GM12801 (cell line): ENCODE data around the gene PSMA8.

Source experiments
- TF ChIP-seq, protein P1 (sequence below): IDR thresholded peaks from one replicate; pipeline ENCODE4 v1.5.1; 2011; ENCODE audit warnings: control low read depth; ENCODE audit not compliant: insufficient read length; ENCODE audit errors: extremely low read depth

Gene PSMA8

DNA sequence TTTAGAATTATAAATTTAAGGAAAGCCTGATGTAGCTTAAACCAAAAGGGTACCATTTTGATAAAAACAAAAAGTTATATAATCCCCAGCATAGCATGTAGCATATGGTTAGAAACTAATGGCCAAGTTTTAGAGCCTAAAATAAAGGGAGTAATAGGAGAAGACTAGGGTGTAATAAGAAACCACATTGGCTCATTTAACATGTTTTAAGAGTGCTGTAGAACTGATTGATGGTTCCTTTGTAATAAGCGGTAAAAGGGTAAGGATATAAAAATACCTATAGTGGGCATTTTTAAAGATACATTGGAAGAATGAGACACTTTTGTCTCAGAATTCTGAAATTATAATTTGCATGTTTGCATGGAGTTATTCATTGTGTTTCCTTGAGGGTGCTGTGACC is 1.9 kb downstream of the PSMA8 start:
- TF ChIP-seq, protein P1, sequence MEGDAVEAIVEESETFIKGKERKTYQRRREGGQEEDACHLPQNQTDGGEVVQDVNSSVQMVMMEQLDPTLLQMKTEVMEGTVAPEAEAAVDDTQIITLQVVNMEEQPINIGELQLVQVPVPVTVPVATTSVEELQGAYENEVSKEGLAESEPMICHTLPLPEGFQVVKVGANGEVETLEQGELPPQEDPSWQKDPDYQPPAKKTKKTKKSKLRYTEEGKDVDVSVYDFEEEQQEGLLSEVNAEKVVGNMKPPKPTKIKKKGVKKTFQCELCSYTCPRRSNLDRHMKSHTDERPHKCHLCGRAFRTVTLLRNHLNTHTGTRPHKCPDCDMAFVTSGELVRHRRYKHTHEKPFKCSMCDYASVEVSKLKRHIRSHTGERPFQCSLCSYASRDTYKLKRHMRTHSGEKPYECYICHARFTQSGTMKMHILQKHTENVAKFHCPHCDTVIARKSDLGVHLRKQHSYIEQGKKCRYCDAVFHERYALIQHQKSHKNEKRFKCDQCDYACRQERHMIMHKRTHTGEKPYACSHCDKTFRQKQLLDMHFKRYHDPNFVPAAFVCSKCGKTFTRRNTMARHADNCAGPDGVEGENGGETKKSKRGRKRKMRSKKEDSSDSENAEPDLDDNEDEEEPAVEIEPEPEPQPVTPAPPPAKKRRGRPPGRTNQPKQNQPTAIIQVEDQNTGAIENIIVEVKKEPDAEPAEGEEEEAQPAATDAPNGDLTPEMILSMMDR: no peak

DNA sequence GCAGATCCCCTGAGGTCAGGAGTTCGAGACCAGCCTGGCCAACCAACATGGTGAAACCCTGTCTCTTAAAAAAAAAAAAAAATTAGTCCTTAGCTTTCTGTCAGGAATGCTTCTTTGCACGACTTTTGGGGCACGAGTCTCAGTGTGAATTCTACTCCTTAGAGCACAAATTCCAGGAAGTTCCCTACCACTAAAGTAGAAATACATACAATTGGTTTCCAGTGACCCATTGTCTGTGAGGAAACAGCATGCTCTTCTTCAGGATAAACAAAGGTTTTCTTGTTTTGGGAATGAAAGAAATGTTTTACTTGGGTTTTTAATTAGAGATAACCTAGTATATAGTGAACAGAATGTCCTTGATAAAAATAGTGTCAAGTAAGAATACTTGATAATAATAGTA is 23.7 kb downstream of the PSMA8 start:
- TF ChIP-seq, protein P1: no peak

DNA sequence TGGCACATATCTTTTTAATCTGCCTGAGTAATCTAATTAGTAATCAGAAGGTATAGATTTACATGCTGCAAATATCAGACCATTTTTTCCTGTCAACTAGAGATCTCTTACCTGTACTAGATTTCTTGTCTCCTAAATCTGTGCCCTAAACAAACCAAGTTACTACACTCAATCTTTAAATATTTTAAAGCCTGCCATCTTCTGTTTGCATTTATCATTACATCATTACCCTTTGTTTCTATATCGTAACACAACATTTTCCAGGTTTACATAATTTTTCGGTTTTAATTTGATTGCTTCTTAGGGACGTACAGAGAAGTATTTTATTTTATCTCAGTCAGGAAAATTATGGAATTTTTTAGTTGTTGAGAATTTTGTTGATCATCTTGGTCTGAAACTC is 25.7 kb downstream of the PSMA8 start:
- TF ChIP-seq, protein P1: no peak

DNA sequence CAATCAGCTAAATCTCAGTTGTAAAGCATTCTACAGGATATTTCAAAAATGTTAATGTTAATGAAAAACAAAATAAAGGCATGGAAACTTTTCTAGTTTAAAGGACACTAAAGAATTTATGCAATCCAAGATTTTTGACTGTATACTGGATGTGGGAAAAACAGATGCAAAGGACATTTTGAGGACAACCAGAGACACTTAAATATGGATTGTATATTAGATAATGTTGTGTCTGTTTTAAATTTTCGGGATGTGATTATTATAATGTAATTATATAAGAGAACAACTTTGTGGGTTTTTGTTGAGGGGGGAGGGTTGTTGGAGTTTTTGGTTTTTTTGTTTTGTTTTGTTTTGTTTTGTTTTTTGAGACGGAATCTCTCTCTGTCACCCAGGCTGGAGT is 30.9 kb downstream of the PSMA8 start:
- TF ChIP-seq, protein P1: no peak

DNA sequence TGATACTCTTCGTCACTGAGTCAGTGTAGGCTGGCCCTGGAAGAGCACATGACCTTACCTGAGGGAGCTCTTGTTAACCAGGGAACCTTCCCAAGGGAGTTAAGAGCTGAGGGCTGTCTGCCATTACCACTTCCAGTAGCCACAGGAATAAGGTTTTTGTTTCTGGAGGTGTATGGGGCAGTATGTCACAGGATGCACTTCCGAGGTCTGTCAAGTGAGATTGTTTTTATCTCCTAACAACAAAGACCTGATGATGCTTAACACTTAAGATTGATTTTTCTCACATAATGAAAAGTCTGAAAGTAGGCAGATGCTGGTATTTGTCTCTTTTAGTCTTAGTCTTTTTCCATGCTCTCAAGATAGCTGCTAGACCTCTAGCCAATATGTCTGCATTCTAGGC is 41.8 kb downstream of the PSMA8 start:
- TF ChIP-seq, protein P1: no peak

DNA sequence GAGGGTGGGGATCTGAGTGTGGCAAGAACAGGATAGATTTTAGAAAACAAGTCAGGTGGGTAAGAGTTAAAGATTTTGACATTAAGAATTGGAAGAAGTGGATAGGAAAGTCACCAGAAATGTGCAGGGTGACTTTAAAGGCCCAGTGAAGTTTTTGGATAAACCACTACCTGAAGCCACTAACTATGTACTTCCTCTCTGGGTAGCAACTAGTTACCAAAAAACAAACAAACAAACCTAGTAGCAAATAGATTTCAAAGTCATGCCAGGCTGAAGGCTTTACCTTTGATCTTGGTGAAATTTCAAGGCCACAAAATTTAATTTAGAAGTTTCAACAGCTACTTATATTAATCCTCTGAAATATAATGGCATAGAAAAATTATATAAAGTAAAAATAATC is 42.5 kb downstream of the PSMA8 start:
- TF ChIP-seq, protein P1: no peak

DNA sequence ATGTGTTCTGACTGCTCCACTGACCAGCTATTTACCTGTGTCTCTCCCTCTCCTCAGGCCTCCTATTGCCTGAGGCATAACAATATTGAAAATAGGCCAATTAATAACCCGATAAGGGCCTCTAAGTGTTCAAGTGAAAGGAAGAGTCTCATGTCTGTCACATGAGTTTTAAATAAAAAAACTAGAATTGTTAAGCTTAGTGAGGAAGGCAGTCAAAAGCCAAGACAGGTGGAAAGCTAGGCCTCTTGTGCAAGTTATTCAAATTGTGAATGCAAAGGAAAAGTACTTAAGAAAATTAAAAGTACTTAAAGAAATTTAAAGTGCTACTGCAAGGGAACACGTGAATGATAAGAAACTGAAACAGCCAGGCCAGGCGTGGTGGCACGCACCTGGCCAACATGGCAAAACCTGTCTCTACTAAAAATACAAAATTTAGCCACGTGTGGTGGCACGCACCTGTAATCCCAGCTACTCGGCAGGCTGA is 47.7 kb downstream of the PSMA8 start:
- TF ChIP-seq, protein P1: no peak
